HCT116 (cell line): ENCODE data around the gene TAS2R60. TPM values are rescaled to one million over a fixed set of nuclear protein-coding genes. Genes with fewer than 3 reads are reported as not detected.

ENCODE experiments used
- ATAC-seq: fragments of 200-7000 bp; cut with Tn5 transposase; 2 replicates; pipeline ENCODE4 v1.9.1; 2020; ENCODE audit warnings: mild to moderate bottlenecking, moderate library complexity
- BruUV-seq: library from RNA; stranded (reverse); fragments of 400-500 nt; replicated peaks from 2 replicates; lab custom pipeline; 2021; lab: Mats Ljungman, UMichigan
- CTCF ChIA-PET: fragments of 300-600 bp; sonication (Branson Sonifier 250); formaldehyde crosslinking; loops from one replicate; lab custom pipeline; 2021; ENCODE audit warnings: antibody characterized with exemption; lab: Charles Lee
- POLR2A ChIA-PET: fragments of 300-600, 350-600 bp; sonication (Branson Sonifier 250); formaldehyde crosslinking; loops from one replicate; lab custom pipeline; 2021; ENCODE audit warnings: antibody characterized with exemption; lab: Charles Lee
- RAD21 ChIA-PET, 2 experiments: fragments of 300-600 bp; sonication (Branson Sonifier 250); formaldehyde crosslinking; loops; one replicate each; lab custom pipeline; 2023; ENCODE audit warnings: low total read pairs in 2 of 2; ENCODE audit not compliant: uncharacterized antibody in 2 of 2, unreplicated experiment in 2 of 2, low non-redundant PET in 1 of 2; lab: Charles Lee
- DNase-seq: peaks from one replicate; pipeline ENCODE4 v3.0.0-alpha.2; 2010; ENCODE audit warnings: low read depth, low spot score
- H2AFZ ChIP-seq: fragments of 200-600 bp; shearing (Covaris generic), sonication (generic); 2 replicates; pipeline ENCODE4 v1.6.1; 2017; ENCODE audit warnings: low read depth, mixed run types, mixed read lengths, antibody characterized with exemption, low read length; ENCODE audit not compliant: poor library complexity, severe bottlenecking
- H3K27ac ChIP-seq: 2 replicates; pipeline ENCODE4 v1.5.1; 2012; ENCODE audit warnings: low read depth, low read length
- H3K27me3 ChIP-seq: fragments of 200-600 bp; sonication (generic); 2 replicates; pipeline ENCODE4 v1.6.1; 2016; ENCODE audit warnings: mixed run types, low read length, mixed read lengths; ENCODE audit not compliant: insufficient read depth
- H3K36me3 ChIP-seq, 2 experiments: fragments of 200-500 bp in 1 of 2; fragments of 200-600 bp in 1 of 2; sonication (Bioruptor generic) in 1 of 2; sonication (generic) in 1 of 2; 2 replicates each; pipeline versions ENCODE4 v1.5.1 to v1.6.1; 2014 to 2016; ENCODE audit warnings: low read length in 2 of 2, inconsistent platforms in 1 of 2, mixed read lengths in 1 of 2, mixed run types in 1 of 2; ENCODE audit not compliant: insufficient read depth in 2 of 2, control insufficient read depth in 1 of 2
- H3K4me1 ChIP-seq, 2 experiments: fragments of 200-600 bp in 1 of 2; sonication (generic) in 1 of 2; 2 replicates each; pipeline versions ENCODE4 v1.5.1 to v1.6.1; 2012 to 2017; ENCODE audit warnings: low read length in 2 of 2, inconsistent platforms in 1 of 2, mild to moderate bottlenecking in 1 of 2, mixed read lengths in 1 of 2, mixed run types in 1 of 2, moderate library complexity in 1 of 2; ENCODE audit not compliant: insufficient read depth in 2 of 2, control insufficient read depth in 1 of 2
- H3K4me2 ChIP-seq: fragments of 200-600 bp; sonication (generic); 2 replicates; pipeline ENCODE4 v1.6.1; 2017; ENCODE audit warnings: mixed run types, low read length, mixed read lengths
- H3K4me3 ChIP-seq, 2 experiments: fragments of 200-600 bp in 1 of 2; sonication (generic) in 1 of 2; replicated peaks in 1 of 2; 2 replicates each; pipeline ENCODE4 v1.5.1; 2011 to 2016; ENCODE audit warnings: low read length in 2 of 2, control low read depth in 1 of 2, low read depth in 1 of 2, mild to moderate bottlenecking in 1 of 2, mixed read lengths in 1 of 2, mixed run types in 1 of 2
- H3K79me2 ChIP-seq: fragments of 200-600 bp; sonication (generic); 2 replicates; pipeline ENCODE4 v1.6.1; 2017; ENCODE audit warnings: mild to moderate bottlenecking, mixed run types, low read length, moderate library complexity, mixed read lengths; ENCODE audit not compliant: insufficient read depth
- H3K9ac ChIP-seq: fragments of 200-600 bp; sonication (generic); 2 replicates; pipeline ENCODE4 v1.6.1; 2016; ENCODE audit warnings: low read length, mixed read lengths
- H3K9me2 ChIP-seq: fragments of 200-600 bp; sonication (generic), shearing (Covaris generic); 2 replicates; pipeline ENCODE4 v1.6.1; 2017; ENCODE audit warnings: mixed run types, mild to moderate bottlenecking, moderate library complexity; ENCODE audit not compliant: insufficient read depth
- H3K9me3 ChIP-seq, 2 experiments: fragments of 200-500 bp in 1 of 2; fragments of 200-600 bp in 1 of 2; sonication (Bioruptor generic) in 1 of 2; sonication (generic) in 1 of 2; 2 replicates each; pipeline ENCODE4 v1.6.1; 2014 to 2017; ENCODE audit warnings: low read length in 2 of 2, mixed read lengths in 2 of 2, inconsistent platforms in 1 of 2, low read depth in 1 of 2, mild to moderate bottlenecking in 1 of 2, mixed run types in 1 of 2, moderate library complexity in 1 of 2; ENCODE audit not compliant: control insufficient read depth in 1 of 2, insufficient read depth in 1 of 2
- H4K20me1 ChIP-seq: fragments of 200-600 bp; sonication (generic), shearing (Covaris generic); 2 replicates; pipeline ENCODE4 v1.6.1; 2017; ENCODE audit warnings: mixed run types, mild to moderate bottlenecking, moderate library complexity; ENCODE audit not compliant: insufficient read depth
- CEBPB ChIP-seq: IDR thresholded peaks from 2 replicates; pipeline ENCODE4 v1.6.1; 2012; ENCODE audit warnings: low read depth
- EGR1 ChIP-seq: IDR thresholded peaks from 2 replicates; pipeline ENCODE4 v1.6.1; 2012; ENCODE audit warnings: low read depth
- ELF1 ChIP-seq: IDR thresholded peaks from 2 replicates; pipeline ENCODE4 v1.6.1; 2012; ENCODE audit warnings: low read depth, borderline replicate concordance
- JUND ChIP-seq: IDR thresholded peaks from 2 replicates; pipeline ENCODE4 v1.6.1; 2012
- RAD21 ChIP-seq: IDR thresholded peaks from 2 replicates; pipeline ENCODE4 v1.6.1; 2012; ENCODE audit warnings: low read depth, mild to moderate bottlenecking
- SIN3A ChIP-seq: IDR thresholded peaks from 2 replicates; pipeline ENCODE4 v1.6.1; 2012; ENCODE audit warnings: low read depth
- SRF ChIP-seq: IDR thresholded peaks from 2 replicates; pipeline ENCODE4 v1.6.1; 2012; ENCODE audit warnings: low read depth
- TCF7L2 ChIP-seq: IDR thresholded peaks from 2 replicates; pipeline ENCODE4 v1.7.0; 2011; ENCODE audit warnings: borderline replicate concordance, inconsistent platforms; ENCODE audit not compliant: insufficient read depth, insufficient read length; ENCODE audit errors: extremely low read depth
- YY1 ChIP-seq: IDR thresholded peaks from 2 replicates; pipeline ENCODE4 v1.6.1; 2011; ENCODE audit warnings: low read length, low read depth, moderate library complexity, mild to moderate bottlenecking; ENCODE audit not compliant: insufficient replicate concordance; ENCODE audit errors: extremely low read depth
- ZFX ChIP-seq: fragments of 450-650 bp; IDR thresholded peaks from 2 replicates; pipeline ENCODE4 v1.6.1; 2017
- intact Hi-C: fragments of 100-400 bp; cut with micrococcal nuclease; formaldehyde crosslinking; loops from 2 replicates; pipeline ENCODE4 v1.10.0; 2022
- total RNA-seq: library from RNA; stranded (reverse); gene quantifications from one replicate; pipeline ENCODE4 v1.2.1, GENCODE V29; 2021; ENCODE audit not compliant: unreplicated experiment
- TF ChIP-seq, protein P1 (sequence below): IDR thresholded peaks from 2 replicates; pipeline ENCODE4 v1.6.1; 2011; ENCODE audit warnings: mild to moderate bottlenecking, low read length, moderate library complexity; ENCODE audit not compliant: insufficient replicate concordance; ENCODE audit errors: extremely low read depth
- TF ChIP-seq, protein P2 (sequence below): IDR thresholded peaks from 2 replicates; pipeline ENCODE4 v1.6.1; 2012
- TF ChIP-seq, protein P3 (sequence below): IDR thresholded peaks from 2 replicates; pipeline ENCODE4 v1.6.1; 2012; ENCODE audit warnings: low read depth

The TAS2R60 gene
- total RNA-seq, 1 experiment from 2014 or later = not detected

DNA sequence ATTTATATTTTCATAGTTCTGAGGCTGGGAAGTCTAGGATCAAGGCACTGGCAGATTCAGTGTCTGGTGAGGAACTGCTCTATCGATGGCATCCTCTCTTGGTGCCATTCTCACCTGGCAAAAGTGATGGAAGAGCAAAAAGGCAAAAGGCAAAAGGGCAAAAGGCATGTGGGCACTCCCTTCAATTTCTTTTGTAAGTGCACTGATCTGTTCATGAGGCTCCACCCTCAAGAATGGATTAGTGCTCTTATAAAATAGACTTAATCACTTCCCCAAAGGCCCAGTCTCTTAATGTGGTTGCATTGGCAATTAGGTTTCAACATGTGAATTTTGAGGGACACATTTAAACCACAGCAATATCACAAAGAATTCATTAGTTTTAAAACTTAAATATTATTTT lies 16.1 kb downstream of the TAS2R60 start (continued):
- TF ChIP-seq YY1 = no peak
- TF ChIP-seq, protein P1, sequence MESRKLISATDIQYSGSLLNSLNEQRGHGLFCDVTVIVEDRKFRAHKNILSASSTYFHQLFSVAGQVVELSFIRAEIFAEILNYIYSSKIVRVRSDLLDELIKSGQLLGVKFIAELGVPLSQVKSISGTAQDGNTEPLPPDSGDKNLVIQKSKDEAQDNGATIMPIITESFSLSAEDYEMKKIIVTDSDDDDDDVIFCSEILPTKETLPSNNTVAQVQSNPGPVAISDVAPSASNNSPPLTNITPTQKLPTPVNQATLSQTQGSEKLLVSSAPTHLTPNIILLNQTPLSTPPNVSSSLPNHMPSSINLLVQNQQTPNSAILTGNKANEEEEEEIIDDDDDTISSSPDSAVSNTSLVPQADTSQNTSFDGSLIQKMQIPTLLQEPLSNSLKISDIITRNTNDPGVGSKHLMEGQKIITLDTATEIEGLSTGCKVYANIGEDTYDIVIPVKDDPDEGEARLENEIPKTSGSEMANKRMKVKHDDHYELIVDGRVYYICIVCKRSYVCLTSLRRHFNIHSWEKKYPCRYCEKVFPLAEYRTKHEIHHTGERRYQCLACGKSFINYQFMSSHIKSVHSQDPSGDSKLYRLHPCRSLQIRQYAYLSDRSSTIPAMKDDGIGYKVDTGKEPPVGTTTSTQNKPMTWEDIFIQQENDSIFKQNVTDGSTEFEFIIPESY = no peak
- no peak for TF ChIP-seq SIN3A
- TF ChIP-seq RAD21 = no peak
- TF ChIP-seq EGR1 = no peak
- TF ChIP-seq TCF7L2 = no peak
- TF ChIP-seq, protein P2, sequence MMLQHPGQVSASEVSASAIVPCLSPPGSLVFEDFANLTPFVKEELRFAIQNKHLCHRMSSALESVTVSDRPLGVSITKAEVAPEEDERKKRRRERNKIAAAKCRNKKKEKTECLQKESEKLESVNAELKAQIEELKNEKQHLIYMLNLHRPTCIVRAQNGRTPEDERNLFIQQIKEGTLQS = no peak
- TF ChIP-seq, all 23 proteins: peak for 0

DNA sequence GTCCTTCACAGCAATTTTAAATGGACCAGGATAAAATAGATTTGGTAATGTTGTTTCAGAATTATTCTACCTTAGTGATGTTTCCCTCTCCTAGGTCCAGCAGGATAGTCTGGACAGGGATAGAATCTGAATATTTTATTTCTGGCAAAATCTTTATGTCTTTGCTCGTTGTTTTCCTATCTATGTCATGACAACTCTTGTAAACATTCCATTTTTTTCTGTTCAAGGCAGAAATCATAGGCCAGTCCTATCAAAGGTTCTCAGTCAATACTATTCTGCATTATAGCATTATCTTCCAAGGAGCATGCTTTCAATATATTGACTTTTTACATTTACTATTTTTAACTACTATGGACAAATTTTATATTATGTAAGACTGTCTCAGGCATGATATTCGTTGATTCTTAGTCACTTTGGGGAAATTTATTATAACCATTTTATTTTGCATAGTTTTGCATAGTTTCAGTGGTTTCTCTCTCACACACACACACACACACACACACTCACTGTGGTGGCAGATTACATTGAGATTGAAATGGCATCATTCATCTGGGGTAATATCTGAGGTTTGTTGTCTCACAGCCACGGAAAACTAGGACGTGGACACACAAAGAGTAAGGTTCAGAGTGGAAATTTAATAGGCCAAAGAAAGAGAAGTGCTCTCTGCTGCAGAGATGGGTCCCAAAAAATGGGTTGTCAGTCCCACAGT lies 17.2 kb downstream of the TAS2R60 start:
- TF ChIP-seq JUND (no peak), EGR1 (no peak), ELF1 (no peak), SIN3A (no peak), ZFX (no peak), CEBPB (no peak), RAD21 (no peak), SRF (no peak)
- TF ChIP-seq, protein P3, sequence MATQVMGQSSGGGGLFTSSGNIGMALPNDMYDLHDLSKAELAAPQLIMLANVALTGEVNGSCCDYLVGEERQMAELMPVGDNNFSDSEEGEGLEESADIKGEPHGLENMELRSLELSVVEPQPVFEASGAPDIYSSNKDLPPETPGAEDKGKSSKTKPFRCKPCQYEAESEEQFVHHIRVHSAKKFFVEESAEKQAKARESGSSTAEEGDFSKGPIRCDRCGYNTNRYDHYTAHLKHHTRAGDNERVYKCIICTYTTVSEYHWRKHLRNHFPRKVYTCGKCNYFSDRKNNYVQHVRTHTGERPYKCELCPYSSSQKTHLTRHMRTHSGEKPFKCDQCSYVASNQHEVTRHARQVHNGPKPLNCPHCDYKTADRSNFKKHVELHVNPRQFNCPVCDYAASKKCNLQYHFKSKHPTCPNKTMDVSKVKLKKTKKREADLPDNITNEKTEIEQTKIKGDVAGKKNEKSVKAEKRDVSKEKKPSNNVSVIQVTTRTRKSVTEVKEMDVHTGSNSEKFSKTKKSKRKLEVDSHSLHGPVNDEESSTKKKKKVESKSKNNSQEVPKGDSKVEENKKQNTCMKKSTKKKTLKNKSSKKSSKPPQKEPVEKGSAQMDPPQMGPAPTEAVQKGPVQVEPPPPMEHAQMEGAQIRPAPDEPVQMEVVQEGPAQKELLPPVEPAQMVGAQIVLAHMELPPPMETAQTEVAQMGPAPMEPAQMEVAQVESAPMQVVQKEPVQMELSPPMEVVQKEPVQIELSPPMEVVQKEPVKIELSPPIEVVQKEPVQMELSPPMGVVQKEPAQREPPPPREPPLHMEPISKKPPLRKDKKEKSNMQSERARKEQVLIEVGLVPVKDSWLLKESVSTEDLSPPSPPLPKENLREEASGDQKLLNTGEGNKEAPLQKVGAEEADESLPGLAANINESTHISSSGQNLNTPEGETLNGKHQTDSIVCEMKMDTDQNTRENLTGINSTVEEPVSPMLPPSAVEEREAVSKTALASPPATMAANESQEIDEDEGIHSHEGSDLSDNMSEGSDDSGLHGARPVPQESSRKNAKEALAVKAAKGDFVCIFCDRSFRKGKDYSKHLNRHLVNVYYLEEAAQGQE = no peak
- no peak overlapping the region for H3K4me3 ChIP-seq
- no peaks in the 10 kb centered on the region for H3K27me3 ChIP-seq
- DNase-seq (no peak), ATAC-seq (no peak)
- RAD21 ChIA-PET = no interaction called here
- no peak overlapping the region for H3K9ac ChIP-seq
- no peaks in the 10 kb centered on the region for H3K9me3 ChIP-seq
- no peaks in the 10 kb centered on the region for H3K9me2 ChIP-seq
- no peaks in the 10 kb centered on the region for H3K4me1 ChIP-seq
- H3K36me3 ChIP-seq = no peaks in the 10 kb centered on the region
- intact Hi-C loops = no loop called here
- no peak overlapping the region for H3K4me2 ChIP-seq
- no peak overlapping the region for H2AFZ ChIP-seq
- H3K27ac ChIP-seq = no peak overlapping the region
- CTCF ChIA-PET = no interaction called here
- POLR2A ChIA-PET = no interaction called here
- no TSS peak for BruUV-seq
- no peaks in the 10 kb centered on the region for H4K20me1 ChIP-seq
- no peaks in the 10 kb centered on the region for H3K79me2 ChIP-seq
